Retinal pigment epithelial cell (primary cell): ENCODE measurements around the gene GXYLT2.
A peak's percentile ranks its signal among the peaks of the same experiment; 100 is the strongest.

Experiments used
- DNase-seq: peaks from one replicate; pipeline ENCODE4 v3.0.0-alpha.2; 2010; ENCODE audit warnings: low read depth
- H3K4me3 ChIP-seq: 2 replicates; pipeline ENCODE4 v1.5.1; 2011; ENCODE audit warnings: mild to moderate bottlenecking, low read length, control low read depth, moderate library complexity
- TF ChIP-seq, protein P1 (sequence below): conservative IDR thresholded peaks from 2 replicates; pipeline ENCODE4 v1.5.1; 2011; ENCODE audit warnings: low read depth, low read length, control low read depth, inconsistent platforms

The GXYLT2 gene

DNA sequence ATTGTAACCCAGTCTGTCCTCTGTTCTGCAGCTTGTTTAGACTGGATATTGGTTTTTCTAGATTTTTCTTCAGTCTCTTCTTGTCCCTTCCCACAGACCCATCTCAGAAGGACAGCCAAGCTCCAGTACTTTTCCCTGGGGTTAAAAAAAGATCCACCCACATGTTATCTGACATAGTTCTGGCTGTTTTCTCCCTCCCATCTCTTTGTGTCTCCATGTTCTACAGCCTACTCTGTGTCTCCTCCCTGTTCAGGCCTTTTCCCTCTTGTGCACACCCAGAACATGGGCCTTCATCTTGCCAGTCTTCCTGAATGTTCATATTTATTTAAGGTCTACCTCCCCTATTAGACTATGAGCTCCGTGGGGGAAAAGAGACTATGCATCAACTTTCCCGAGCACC, 103.7 kb downstream of the GXYLT2 start:
- no peak overlapping the region for H3K4me3 ChIP-seq
- TF ChIP-seq, protein P1, sequence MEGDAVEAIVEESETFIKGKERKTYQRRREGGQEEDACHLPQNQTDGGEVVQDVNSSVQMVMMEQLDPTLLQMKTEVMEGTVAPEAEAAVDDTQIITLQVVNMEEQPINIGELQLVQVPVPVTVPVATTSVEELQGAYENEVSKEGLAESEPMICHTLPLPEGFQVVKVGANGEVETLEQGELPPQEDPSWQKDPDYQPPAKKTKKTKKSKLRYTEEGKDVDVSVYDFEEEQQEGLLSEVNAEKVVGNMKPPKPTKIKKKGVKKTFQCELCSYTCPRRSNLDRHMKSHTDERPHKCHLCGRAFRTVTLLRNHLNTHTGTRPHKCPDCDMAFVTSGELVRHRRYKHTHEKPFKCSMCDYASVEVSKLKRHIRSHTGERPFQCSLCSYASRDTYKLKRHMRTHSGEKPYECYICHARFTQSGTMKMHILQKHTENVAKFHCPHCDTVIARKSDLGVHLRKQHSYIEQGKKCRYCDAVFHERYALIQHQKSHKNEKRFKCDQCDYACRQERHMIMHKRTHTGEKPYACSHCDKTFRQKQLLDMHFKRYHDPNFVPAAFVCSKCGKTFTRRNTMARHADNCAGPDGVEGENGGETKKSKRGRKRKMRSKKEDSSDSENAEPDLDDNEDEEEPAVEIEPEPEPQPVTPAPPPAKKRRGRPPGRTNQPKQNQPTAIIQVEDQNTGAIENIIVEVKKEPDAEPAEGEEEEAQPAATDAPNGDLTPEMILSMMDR: no peak
- no peak for DNase-seq

DNA sequence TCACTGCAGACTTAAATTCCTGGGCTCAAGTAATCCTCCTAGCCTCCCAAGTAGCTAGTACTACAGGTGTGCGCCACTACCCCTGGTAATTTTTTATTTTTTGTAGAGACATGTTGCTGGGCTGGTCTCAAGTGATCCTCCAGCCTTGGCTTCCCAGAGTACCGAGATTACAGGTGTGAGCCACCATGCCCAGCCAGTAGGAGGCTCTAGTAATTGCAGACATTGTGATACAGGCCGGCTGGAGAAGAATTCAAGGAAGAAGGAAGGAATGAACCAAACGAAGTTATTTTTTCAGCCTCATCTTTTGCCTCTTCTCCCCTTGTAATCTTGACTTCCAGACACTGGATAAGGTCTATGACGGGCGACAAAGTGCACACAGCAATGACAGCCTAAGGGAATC, 105.5 kb downstream of the GXYLT2 start:
- no peak overlapping the region for H3K4me3 ChIP-seq
- DNase-seq: no peak
- TF ChIP-seq, protein P1: peak; percentile 12

DNA sequence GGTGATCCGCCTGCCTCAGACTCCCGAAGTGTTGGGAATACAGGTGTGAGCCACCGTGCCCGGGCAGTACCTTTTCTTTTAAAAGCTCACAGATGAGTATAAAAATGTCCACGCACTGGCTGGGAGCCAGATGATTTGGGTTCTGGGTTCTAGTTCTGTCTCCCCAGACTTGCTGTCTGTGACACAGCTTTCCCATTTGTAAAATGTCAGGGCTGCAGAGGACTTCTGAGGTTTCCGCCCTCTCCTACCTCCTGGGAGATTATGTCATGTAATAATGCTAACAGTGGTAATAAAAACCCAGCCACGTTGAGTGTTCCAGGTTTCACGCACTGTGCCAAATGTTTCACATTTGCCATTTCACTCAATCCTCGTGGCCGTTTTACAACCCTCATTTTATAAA, 107.5 kb downstream of the GXYLT2 start:
- TF ChIP-seq, protein P1: no peak
- H3K4me3 ChIP-seq: no peak overlapping the region
- DNase-seq: no peak

DNA sequence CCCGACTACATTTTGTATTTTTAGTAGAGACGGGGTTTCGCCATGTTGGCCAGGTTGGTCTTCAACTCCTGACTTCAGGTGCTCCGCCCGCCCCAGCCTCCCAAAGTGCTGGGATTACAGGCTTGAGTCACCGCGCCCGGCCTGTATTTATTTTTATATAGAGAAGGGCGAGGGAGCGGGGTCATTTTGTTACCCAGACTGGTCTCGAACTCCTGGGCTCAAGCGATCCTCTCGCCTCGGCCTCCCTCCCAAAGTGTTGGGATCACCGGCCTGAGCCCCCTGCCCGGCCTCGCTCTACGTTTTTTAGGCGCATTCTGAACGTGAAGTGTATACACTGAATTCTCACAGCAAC, 108.3 kb downstream of the GXYLT2 start:
- peak overlapping the region; percentile 34 for H3K4me3 ChIP-seq
- no peak for DNase-seq
- TF ChIP-seq, protein P1: no peak

DNA sequence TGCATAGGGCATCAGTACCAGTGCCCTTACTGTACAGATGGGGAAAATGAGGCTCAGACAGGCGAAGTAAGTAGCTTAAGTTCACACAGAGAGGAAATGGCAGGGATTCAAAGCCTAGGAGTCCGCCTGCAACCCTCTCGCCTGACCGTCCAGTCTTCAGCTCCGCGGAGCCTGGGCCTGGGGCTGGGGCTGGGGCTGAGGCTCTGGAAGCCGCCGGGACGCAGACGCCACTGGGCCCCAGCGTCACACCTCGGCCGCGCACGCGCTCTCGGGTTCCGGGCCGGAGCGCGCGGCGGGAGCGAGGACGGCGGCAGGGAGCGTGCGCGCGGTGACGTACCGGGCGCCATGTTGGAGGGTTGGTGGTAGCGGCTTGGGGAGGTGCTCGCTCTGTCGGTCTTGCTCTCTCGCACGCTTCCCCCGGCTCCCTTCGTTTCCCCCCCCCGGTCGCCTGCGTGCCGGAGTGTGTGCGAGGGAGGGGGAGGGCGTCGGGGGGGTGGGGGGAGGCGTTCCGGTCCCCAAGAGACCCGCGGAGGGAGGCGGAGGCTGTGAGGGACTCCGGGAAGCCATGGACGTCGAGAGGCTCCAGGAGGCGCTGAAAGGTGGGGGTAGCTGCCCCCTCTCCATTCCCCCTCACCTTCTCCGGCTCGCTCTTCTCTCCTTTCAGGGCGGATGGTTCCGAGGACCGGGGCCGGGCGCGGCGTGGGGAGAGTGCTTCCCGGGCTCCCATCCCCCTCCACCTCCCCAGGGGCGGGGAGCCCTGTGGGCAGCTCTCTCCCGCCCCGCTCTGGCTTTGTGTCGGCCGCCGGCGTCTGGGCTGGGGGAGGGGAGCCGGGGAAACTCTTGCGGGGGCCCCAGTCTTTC, 108.9 kb downstream of the GXYLT2 start, which contains the start of gene PPP4R2:
Gene PPP4R2, plus strand, starts transcription at position 339 of the 861 bp plus-strand sequence. Its CDS starts 227 bp downstream, at position 566.
- no peak for DNase-seq
- TF ChIP-seq, protein P1: peak; percentile 17
- H3K4me3 ChIP-seq: peak within 1 kb of the TSS; percentile 99

DNA sequence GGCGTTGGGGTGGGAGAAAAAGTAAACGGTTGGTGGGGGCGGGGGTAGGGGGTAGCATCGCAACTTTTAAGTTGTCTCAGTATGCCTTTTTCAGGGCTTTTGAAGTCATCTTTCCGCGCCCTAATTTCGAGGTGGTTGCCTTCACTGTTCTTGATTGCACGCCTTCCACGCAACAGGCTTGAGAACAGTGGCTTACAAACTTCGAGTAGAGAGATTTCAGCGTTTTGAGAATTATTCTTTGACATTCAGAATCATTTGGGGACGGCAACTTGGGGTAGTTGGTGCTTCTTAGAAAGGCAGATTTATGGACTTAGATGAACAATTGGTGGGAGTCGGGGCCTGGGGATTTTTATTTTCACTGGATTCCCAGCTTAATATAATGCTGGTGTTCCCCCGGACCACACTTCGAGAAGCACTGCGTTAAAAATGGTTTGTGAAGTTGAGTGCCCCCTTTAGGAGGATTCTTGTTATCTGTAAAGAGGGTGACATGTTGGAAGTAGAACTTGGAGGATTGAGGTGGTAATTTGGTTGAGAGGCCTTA, 109.6 kb downstream of the GXYLT2 start:
- TF ChIP-seq, protein P1: peak; percentile 60
- H3K4me3 ChIP-seq: peak overlapping the region; percentile 99
- no peak for DNase-seq

DNA sequence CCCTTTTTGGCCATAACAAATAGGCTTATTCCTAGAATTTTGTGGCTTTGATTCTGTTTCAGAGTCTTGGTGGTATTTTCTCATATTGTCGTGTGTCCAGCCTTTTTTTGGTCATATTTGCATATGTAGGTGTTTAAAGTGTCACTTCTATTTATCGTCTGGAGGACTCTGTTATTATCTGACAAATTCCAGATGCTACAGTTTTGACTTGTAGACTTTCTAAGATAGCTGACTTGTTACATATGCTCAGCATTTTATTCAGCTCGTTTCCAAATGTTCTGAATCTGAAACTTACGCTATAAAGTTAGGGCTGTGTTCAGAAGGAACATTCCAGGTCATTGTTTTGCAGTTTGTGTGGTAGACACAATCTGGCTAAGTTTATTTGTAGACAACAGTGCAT, 110.6 kb downstream of the GXYLT2 start:
- TF ChIP-seq, protein P1: no peak
- DNase-seq: no peak
- peak overlapping the region; percentile 99 for H3K4me3 ChIP-seq
